Measurements from ENCODE around the gene UQCRC1.
A peak's percentile ranks its signal among the peaks of the same experiment; 100 is the strongest.

Gene UQCRC1
- 113 to 339 (median 212) reads per million in 18 experiments for total RNA-seq

- peak; percentile 95 to 96 for DNase-seq
These were observed at the start of gene UQCRC1 for GRCh38 chr3:48609088-48610005. TSS of gene UQCRC1 (minus strand) at chr3:48609646. CDS start at chr3:48609620, 26 bp downstream.

GRCh38 chr3:48656841-48657281, 47.4 kb upstream of the UQCRC1 start:
- DNase-seq = peak in 1 of 2 donors; percentile 19

GRCh38 chr3:48656061-48656840, 46.8 kb upstream of the UQCRC1 start:
- DNase-seq = peak; percentile 75 to 83

- peak in 1 of 2 donors; percentile 18 for DNase-seq
These were observed 46.2 kb upstream of the UQCRC1 start for GRCh38 chr3:48655606-48656005.

GRCh38 chr3:48655063-48655462, 45.6 kb upstream of the UQCRC1 start:
- no peak for DNase-seq

GRCh38 chr3:48652923-48653715, 43.7 kb upstream of the UQCRC1 start:
- DNase-seq = no peak

GRCh38 chr3:48651771-48652170, 42.3 kb upstream of the UQCRC1 start:
- DNase-seq = no peak

GRCh38 chr3:48650723-48651122, 41.3 kb upstream of the UQCRC1 start:
- no peak for DNase-seq

- DNase-seq = no peak
These were observed 38.9 kb upstream of the UQCRC1 start for GRCh38 chr3:48648188-48648850.

- no peak for DNase-seq
These were observed 38.3 kb upstream of the UQCRC1 start for GRCh38 chr3:48647714-48648113.

GRCh38 chr3:48644898-48645760, 35.7 kb upstream of the UQCRC1 start:
- no peak for DNase-seq

GRCh38 chr3:48642605-48643004, 33.2 kb upstream of the UQCRC1 start:
- no peak for DNase-seq

- DNase-seq = no peak
These were observed 31.9 kb upstream of the UQCRC1 start for GRCh38 chr3:48641396-48641795.

GRCh38 chr3:48639944-48640606, 30.6 kb upstream of the UQCRC1 start:
- no peak for DNase-seq

- no peak for DNase-seq
These were observed 27.9 kb upstream of the UQCRC1 start for GRCh38 chr3:48637305-48637704.

GRCh38 chr3:48636149-48636655, 26.8 kb upstream of the UQCRC1 start:
- DNase-seq = no peak

- peak; percentile 96 to 97 for DNase-seq
These were observed 26.0 kb upstream of the UQCRC1 start, which contains the start of gene SLC26A6 for GRCh38 chr3:48635222-48636021. TSS of gene SLC26A6 (minus strand) at chr3:48635461. CDS start at chr3:48635393, 68 bp downstream.

- DNase-seq = peak; percentile 25 to 34
These were observed 25.3 kb upstream of the UQCRC1 start for GRCh38 chr3:48634661-48635221.

GRCh38 chr3:48633743-48634142, 24.3 kb upstream of the UQCRC1 start:
- DNase-seq = no peak
